Neuron (in vitro differentiated cells): ENCODE data around the gene AMACR.
"Not testable (repeated sequence)": the region's sequence is repeated elsewhere in the genome, so short reads cannot be mapped to it uniquely, and the experiment has no call there.

Source experiments
- H2AFZ ChIP-seq: one replicate; pipeline ENCODE4 v1.6.1; 2013; ENCODE audit warnings: low read depth, mild to moderate bottlenecking, inconsistent platforms, low read length, moderate library complexity
- H3K27me3 ChIP-seq: one replicate; pipeline ENCODE4 v1.6.1; 2013; ENCODE audit warnings: low read length; ENCODE audit not compliant: insufficient read depth
- H3K36me3 ChIP-seq: one replicate; pipeline ENCODE4 v1.6.1; 2013; ENCODE audit warnings: low read length; ENCODE audit not compliant: insufficient read depth
- H3K4me1 ChIP-seq: one replicate; pipeline ENCODE4 v1.6.1; 2013; ENCODE audit warnings: low read length; ENCODE audit not compliant: insufficient read depth
- H3K4me3 ChIP-seq: 2 replicates; pipeline ENCODE4 v1.5.1; 2013; ENCODE audit warnings: mild to moderate bottlenecking, low read length, moderate library complexity
- H3K9me3 ChIP-seq: one replicate; pipeline ENCODE4 v1.6.1; 2013; ENCODE audit warnings: low read length

Gene AMACR

GRCh38 chr5:33968211-33969005 is 39.4 kb downstream of the AMACR start:
- H3K4me1 ChIP-seq, result no peaks in the 10 kb centered on the region
- no peaks in the 10 kb centered on the region for H3K36me3 ChIP-seq
- H3K9me3 ChIP-seq, result no peaks in the 10 kb centered on the region
- no peak overlapping the region for H3K4me3 ChIP-seq
- no peaks in the 10 kb centered on the region for H3K27me3 ChIP-seq
- H2AFZ ChIP-seq, result no peak overlapping the region

- H3K4me1 ChIP-seq, result no peaks in the 10 kb centered on the region
- no peaks in the 10 kb centered on the region for H3K36me3 ChIP-seq
- H2AFZ ChIP-seq, result no peak overlapping the region
- H3K9me3 ChIP-seq, result no peaks in the 10 kb centered on the region
- H3K27me3 ChIP-seq, result no peaks in the 10 kb centered on the region
- H3K4me3 ChIP-seq, result no peak overlapping the region
These were observed 41.0 kb downstream of the AMACR start for GRCh38 chr5:33966805-33967204.

GRCh38 chr5:33964132-33964700 is 43.6 kb downstream of the AMACR start:
- Histone ChIP-seq H3K4me1 (no peaks in the 10 kb centered on the region), H2AFZ (no peak overlapping the region), H3K36me3 (no peaks in the 10 kb centered on the region), H3K27me3 (no peaks in the 10 kb centered on the region), H3K4me3 (no peak overlapping the region), H3K9me3 (no peaks in the 10 kb centered on the region)

GRCh38 chr5:33958176-33958575 is 49.7 kb downstream of the AMACR start:
- Histone ChIP-seq H3K36me3 (no peaks in the 10 kb centered on the region), H3K27me3 (no peaks in the 10 kb centered on the region), H3K4me1 (no peaks in the 10 kb centered on the region), H3K9me3 (no peaks in the 10 kb centered on the region), H2AFZ (no peak overlapping the region), H3K4me3 (no peak overlapping the region)

GRCh38 chr5:33957577-33958150 is 50.2 kb downstream of the AMACR start:
- H3K4me3 ChIP-seq, result no peak overlapping the region
- no peak overlapping the region for H2AFZ ChIP-seq
- no peaks in the 10 kb centered on the region for H3K9me3 ChIP-seq
- no peaks in the 10 kb centered on the region for H3K36me3 ChIP-seq
- H3K4me1 ChIP-seq, result no peaks in the 10 kb centered on the region
- no peaks in the 10 kb centered on the region for H3K27me3 ChIP-seq

GRCh38 chr5:33952175-33952574 is 55.7 kb downstream of the AMACR start:
- H3K27me3 ChIP-seq, H3K4me1 ChIP-seq, H3K36me3 ChIP-seq, H2AFZ ChIP-seq, H3K4me3 ChIP-seq, H3K9me3 ChIP-seq: not testable (repeated sequence)

GRCh38 chr5:33944543-33945132 is 63.2 kb downstream of the AMACR start:
- Histone ChIP-seq H3K36me3 (no peaks in the 10 kb centered on the region), H3K27me3 (no peaks in the 10 kb centered on the region), H3K4me3 (no peak overlapping the region), H3K9me3 (no peaks in the 10 kb centered on the region), H3K4me1 (peaks cover 4% of the 10 kb centered on the region), H2AFZ (no peak overlapping the region)

GRCh38 chr5:33941090-33941489 is 66.8 kb downstream of the AMACR start:
- peaks cover 5% of the 10 kb centered on the region for H3K27me3 ChIP-seq

GRCh38 chr5:33939556-33940262 is 68.1 kb downstream of the AMACR start:
- Histone ChIP-seq H3K9me3 (no peaks in the 10 kb centered on the region), H3K4me3 (no peak overlapping the region), H3K27me3 (peaks cover 5% of the 10 kb centered on the region), H2AFZ (no peak overlapping the region), H3K4me1 (peaks cover 9% of the 10 kb centered on the region), H3K36me3 (no peaks in the 10 kb centered on the region)

More at GRCh38 chr5:33941090-33941489, 66.8 kb downstream of the AMACR start:
- no peak overlapping the region for H3K4me3 ChIP-seq
- peaks cover 6% of the 10 kb centered on the region for H3K4me1 ChIP-seq
- no peaks in the 10 kb centered on the region for H3K36me3 ChIP-seq
- H3K9me3 ChIP-seq, result no peaks in the 10 kb centered on the region
- H2AFZ ChIP-seq, result no peak overlapping the region

GRCh38 chr5:33938881-33939280 is 69.0 kb downstream of the AMACR start:
- Histone ChIP-seq H2AFZ (no peak overlapping the region), H3K27me3 (peaks cover 5% of the 10 kb centered on the region), H3K4me3 (no peak overlapping the region), H3K4me1 (peaks cover 6% of the 10 kb centered on the region), H3K9me3 (no peaks in the 10 kb centered on the region), H3K36me3 (no peaks in the 10 kb centered on the region)

GRCh38 chr5:33938507-33938796 is 69.4 kb downstream of the AMACR start:
- Histone ChIP-seq H3K9me3 (no peaks in the 10 kb centered on the region), H3K27me3 (peaks cover 5% of the 10 kb centered on the region)

GRCh38 chr5:33937707-33938506 is 69.9 kb downstream of the AMACR start:
- H2AFZ ChIP-seq, result no peak overlapping the region
- H3K4me3 ChIP-seq, result no peak overlapping the region
- H3K36me3 ChIP-seq, result no peaks in the 10 kb centered on the region
- H3K27me3 ChIP-seq, result peaks cover 5% of the 10 kb centered on the region
- H3K4me1 ChIP-seq, result peaks cover 6% of the 10 kb centered on the region
- no peaks in the 10 kb centered on the region for H3K9me3 ChIP-seq

More at GRCh38 chr5:33938507-33938796, 69.4 kb downstream of the AMACR start:
- H2AFZ ChIP-seq, result no peak overlapping the region
- H3K4me1 ChIP-seq, result peaks cover 6% of the 10 kb centered on the region
- no peak overlapping the region for H3K4me3 ChIP-seq
- H3K36me3 ChIP-seq, result no peaks in the 10 kb centered on the region
